NT2/D1 (cell line): ENCODE results near the gene CRIP3.

Experiments used
- SUZ12 ChIP-seq: IDR thresholded peaks from 2 replicates; pipeline ENCODE4 v1.6.1; 2011; ENCODE audit not compliant: insufficient read length, insufficient read depth; ENCODE audit errors: extremely low read depth
- YY1 ChIP-seq: IDR thresholded peaks from 2 replicates; pipeline ENCODE4 v1.6.1; 2011; ENCODE audit not compliant: insufficient read length, insufficient read depth
- ZNF274 ChIP-seq: IDR thresholded peaks from 2 replicates; pipeline ENCODE4 v1.6.1; 2011; ENCODE audit warnings: mild to moderate bottlenecking, low read depth, low read length

GRCh38 chr6:43271103-43271815 lies 37.4 kb downstream of the CRIP3 start:
- no peak for TF ChIP-seq YY1
- no peak for TF ChIP-seq SUZ12
- no peak for TF ChIP-seq ZNF274
